LNCaP clone FGC (cell line): ENCODE results near the gene ITPR1.

Source experiments
- DNase-seq: peaks from one replicate; pipeline ENCODE4 v3.0.0-alpha.2; 2011; ENCODE audit warnings: low read depth
- H3K4me3 ChIP-seq: 2 replicates; pipeline ENCODE4 v1.5.1; 2011; ENCODE audit warnings: mild to moderate bottlenecking, low read depth, low read length, control low read depth
- CTCF ChIP-seq: IDR thresholded peaks from 2 replicates; pipeline ENCODE4 v1.5.1; 2012; ENCODE audit warnings: mild to moderate bottlenecking; ENCODE audit not compliant: control insufficient read depth, insufficient read depth; ENCODE audit errors: extremely low read depth

The ITPR1 gene

GRCh38 chr3:4581920-4582611, 88.9 kb downstream of the ITPR1 start:
- no peak for TF ChIP-seq CTCF
- no peak overlapping the region for H3K4me3 ChIP-seq
- DNase-seq, result no peak

- DNase-seq, result no peak
- no peak for TF ChIP-seq CTCF
- H3K4me3 ChIP-seq, result no peak overlapping the region
These were observed 89.5 kb downstream of the ITPR1 start for GRCh38 chr3:4582624-4583023.

DNA sequence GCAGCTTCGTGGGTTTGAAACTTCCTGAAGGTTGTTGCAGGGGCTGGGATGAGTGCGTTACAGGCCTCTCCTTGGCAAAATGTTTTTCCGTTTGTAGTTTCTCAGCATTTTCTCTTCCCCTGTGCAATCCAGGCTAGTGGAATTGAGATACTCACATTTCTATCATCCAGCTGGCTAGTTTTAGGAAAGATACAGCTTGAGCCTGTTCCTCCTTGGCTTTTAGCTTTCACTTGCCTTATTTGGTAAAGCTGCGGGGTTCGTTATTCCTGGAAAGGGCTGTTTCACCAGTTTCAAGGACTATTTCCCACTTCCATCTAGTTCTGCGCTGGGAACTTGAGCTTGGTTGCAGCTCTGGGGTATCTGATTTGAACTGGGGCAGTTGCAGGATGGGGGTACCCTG, 90.3 kb downstream of the ITPR1 start:
- H3K4me3 ChIP-seq, result no peak overlapping the region
- TF ChIP-seq CTCF, result no peak
- no peak for DNase-seq

DNA sequence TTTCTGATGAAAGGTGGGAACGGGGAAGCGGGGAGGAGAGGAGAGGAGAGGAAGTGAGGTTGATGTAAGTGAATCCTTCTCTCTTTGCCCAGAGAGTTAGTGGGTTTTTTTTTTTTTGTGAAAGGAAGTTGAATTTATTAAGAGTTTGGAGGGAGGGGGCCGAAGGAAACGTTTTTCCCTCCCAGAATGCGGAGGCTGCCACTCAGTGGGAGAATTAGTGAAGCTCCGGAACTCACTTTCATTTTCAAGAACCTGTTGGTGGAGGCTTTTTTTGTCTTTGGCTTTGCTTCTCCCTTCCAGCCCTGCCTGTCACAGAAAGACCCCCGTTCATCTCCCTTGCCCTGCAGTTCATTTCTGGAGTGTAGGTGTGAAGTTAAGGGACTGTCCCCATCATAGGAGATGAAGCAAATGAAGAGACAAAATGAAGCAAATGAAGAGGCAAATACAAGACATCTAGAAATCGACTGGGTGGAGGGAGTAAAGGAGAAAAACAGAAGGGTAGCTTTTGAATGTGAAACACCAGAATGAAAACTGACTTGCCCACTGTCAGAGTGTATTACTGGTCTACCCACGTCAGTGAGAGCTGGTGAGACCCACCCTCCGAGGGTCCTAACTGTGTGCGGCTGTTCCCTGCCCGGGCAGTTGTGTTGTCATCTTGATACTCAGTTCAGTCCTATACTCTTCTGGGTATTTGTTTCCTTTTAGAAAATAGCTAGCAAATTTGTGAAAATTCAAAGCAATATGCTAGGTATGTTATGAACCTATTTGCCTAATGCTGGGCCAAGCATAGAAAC, 91.5 kb downstream of the ITPR1 start:
- H3K4me3 ChIP-seq, result no peak overlapping the region
- no peak for TF ChIP-seq CTCF
- no peak for DNase-seq

GRCh38 chr3:4586381-4586780, 93.2 kb downstream of the ITPR1 start:
- no peak overlapping the region for H3K4me3 ChIP-seq
- no peak for DNase-seq
- no peak for TF ChIP-seq CTCF

GRCh38 chr3:4587061-4587837, 94.1 kb downstream of the ITPR1 start:
- no peak overlapping the region for H3K4me3 ChIP-seq
- DNase-seq, result no peak
- no peak for TF ChIP-seq CTCF

DNA sequence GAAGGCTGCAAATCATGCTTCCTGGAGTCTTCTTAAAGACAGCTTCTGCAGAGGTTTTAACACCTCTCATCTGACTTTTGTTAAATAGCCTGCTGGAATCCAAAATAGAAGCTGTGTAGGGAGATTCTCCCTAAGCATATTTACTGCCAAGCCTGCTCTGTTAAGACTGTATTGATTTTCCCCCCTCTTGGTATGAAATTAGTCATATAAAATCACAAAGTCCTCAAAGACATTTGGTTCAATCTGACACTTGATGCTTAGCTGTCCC, 94.6 kb downstream of the ITPR1 start:
- no peak for DNase-seq
- no peak overlapping the region for H3K4me3 ChIP-seq
- TF ChIP-seq CTCF, result no peak
